Stimulated activated CD8-positive, alpha-beta memory T cell treated with anti-CD3 and anti-CD28 coated beads, Interleukin-12 subunit alpha, Interleukin-12 subunit beta, amount 100 ng/mL, for 4 hours (primary cell): ENCODE data around the gene ZNF232.
"Not testable (repeated sequence)": the region's sequence is repeated elsewhere in the genome, so short reads cannot be mapped to it uniquely, and the experiment has no call there.

Source experiments
- DNase-seq: peaks from one replicate; pipeline ENCODE4 v3.0.0-alpha.2; 2020; ENCODE audit warnings: low read depth

ZNF232 gene

GRCh38 chr17:5111402-5112204 is at the start of gene ZNF232:
ZNF232 (minus strand) TSS chr17:5111878; CDS start chr17:5111822, 56 bp downstream.
- peak; percentile 82 for DNase-seq

DNA sequence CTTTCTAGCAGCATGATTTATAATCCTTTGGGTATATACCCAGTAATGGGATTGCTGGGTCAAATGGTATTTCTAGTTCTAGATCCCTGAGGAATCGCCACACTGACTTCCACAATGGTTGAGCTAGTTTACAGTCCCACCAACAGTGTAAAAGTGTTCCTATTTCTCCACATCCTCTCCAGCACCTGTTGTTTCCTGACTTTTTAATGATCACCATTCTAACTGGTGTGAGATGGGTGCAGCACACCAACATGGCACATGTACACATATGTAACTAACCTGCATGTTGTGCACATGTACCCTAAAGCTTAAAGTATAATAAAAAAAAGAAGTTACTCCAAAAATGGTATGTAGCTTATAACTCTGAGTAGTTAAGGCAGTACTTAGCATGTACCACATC is 49.0 kb upstream of the ZNF232 start:
- DNase-seq = not testable (repeated sequence)

DNA sequence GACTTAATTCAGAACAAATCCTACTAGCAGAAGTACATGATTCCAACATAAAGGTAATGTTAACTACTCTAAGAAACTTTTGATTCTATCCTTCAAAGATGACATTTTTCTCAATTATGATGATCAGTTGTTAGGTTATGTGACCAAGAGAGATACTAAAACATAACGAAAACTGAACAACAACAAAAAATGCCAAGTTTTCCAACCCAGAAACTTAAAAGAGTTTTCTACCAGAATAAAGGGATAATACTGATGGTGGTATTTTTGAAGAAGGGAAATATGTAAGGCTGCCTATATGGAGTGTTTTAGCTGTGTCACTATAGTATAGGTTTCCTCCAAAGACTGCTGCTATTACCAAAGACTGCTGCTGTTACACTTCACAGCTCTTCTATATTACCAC is 34.4 kb upstream of the ZNF232 start:
- not testable (repeated sequence) for DNase-seq

- not testable (repeated sequence) for DNase-seq
Observed at GRCh38 chr17:5142877-5143276, 31.2 kb upstream of the ZNF232 start.

GRCh38 chr17:5139458-5139732 is 27.7 kb upstream of the ZNF232 start:
- DNase-seq = no peak

- no peak for DNase-seq
Observed at GRCh38 chr17:5138616-5139457, 27.2 kb upstream of the ZNF232 start.

DNA sequence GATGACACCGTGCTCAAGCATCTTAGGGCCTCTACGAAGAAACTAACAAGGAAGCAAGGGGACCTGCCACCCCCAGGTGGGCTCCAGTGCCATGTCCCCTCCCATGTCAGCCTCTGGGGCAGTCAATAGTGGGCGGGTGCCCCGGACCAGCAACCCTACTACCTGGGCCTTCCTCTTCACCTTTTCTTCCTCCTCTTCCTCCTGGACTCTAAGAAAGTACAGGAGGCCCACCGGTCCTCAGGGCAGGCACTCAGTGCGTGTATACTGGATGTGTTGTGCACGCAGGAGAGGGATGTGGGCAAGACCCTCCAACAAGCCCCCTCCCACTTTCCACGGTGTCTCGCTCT is 26.5 kb upstream of the ZNF232 start:
- not testable (repeated sequence) for DNase-seq

DNA sequence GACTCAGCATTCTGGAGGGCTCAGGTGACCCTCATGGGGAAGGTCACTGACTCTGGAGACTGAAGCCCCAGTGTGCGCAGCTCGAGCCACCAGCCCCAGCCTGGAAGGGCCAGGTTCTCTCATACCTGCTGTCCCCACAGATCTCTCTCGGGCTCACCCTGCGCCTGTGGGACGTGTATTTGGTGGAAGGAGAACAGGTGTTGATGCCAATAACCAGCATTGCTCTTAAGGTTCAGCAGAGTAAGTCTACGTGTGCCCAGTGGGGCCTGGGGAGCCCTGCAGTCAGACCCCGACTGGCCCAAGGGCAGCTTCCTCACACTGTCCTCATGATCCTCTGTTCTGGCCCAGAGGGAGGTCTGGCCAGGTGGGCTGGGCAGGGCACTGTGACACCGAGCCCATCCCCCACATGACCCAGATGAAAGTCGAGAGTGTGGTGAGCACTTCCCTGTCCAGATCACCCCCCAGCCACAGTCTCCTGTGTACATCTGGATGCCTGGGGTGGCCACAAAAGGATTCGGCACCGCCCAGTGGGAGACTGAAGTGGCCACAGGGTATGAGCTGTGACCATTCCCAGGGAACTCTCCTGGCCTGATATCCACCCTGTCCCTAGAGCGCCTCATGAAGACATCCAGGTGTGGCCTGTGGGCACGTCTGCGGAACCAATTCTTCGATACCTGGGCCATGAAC is 26.0 kb upstream of the ZNF232 start:
- DNase-seq = not testable (repeated sequence)

DNA sequence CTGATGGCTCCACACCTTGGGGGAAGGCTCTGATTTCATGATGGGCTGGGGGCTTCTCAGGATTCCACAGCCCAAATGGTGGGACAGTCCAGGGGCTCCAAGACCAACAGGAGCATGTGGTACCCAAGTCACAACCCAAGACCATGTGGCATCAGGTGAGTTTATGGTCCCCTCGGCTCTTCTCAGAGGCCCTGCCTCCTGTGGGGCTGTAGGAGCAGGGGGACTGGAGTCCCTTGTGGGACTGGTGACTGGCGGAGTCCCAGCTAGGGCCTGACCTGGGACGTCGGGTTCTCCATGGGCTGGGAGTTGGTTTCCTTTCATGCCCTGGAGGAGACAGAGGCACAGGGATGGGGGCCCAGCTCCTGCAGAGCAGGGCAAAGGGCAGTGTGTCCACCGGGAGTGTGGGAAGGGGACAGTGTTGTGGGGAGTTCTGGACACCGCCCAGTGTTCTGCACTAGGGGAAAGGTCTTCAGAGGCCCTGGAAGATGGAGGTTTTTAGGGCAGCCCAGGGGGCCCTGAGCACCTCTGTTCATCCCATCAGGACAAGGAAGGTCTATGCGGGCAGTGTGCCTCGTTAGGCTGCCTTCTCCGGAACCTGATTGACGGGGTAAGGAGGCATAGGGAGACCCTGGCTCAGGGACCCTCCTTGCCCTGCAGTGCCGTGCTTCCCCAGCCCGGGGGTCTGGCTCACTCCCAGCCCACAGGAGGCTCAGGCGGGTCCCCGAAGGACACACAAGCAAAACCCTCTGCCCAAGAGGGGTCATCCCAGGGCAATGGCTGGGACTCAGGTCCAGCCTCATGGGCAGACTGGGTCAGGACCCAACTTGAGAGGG is 25.1 kb upstream of the ZNF232 start:
- DNase-seq = not testable (repeated sequence)

DNA sequence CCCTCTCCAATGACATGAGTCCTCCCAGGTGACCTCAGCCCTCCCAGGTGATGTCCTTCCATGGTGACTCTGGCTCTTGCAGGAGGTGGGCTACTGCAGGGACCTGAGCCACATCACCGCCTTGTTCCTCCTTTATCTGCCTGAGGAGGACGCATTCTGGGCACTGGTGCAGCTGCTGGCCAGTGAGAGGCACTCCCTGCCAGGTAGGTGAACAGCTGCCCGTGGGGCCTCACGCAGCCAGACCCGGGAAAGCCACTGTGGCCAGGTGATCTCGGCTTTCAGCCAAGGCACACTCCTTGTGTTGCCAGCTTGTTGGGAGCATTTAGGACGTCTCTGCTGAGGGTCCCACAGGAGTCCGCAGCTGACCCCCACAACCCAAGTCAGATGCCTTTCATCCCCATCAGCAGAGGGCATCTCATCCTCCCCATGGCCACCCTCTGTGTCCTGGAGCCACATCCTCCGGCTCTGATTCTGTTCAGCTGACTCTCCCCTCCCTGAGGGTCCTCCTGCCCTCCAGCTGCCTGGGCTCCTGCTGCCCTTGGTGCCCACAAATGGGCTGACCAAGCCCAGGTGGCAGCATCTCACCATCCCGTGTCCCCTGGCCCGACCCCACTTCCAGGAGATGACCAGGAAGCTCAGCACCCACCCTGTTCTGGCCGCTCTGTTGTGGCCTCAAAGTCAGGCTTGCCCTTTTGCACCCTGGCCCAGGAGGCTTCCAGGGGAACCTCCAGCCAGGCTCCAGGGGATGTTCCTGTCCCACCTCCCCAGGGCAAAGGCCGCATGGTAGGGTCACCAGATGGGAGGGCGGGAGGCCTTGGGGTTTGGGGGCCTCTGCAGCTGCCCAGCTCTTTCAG is 24.3 kb upstream of the ZNF232 start:
- DNase-seq = no peak

GRCh38 chr17:5135131-5135712 is 23.5 kb upstream of the ZNF232 start:
- not testable (repeated sequence) for DNase-seq

- not testable (repeated sequence) for DNase-seq
Observed at GRCh38 chr17:5134571-5134970, 22.9 kb upstream of the ZNF232 start.

- DNase-seq = not testable (repeated sequence)
Observed at GRCh38 chr17:5133961-5134360, 22.3 kb upstream of the ZNF232 start.

DNA sequence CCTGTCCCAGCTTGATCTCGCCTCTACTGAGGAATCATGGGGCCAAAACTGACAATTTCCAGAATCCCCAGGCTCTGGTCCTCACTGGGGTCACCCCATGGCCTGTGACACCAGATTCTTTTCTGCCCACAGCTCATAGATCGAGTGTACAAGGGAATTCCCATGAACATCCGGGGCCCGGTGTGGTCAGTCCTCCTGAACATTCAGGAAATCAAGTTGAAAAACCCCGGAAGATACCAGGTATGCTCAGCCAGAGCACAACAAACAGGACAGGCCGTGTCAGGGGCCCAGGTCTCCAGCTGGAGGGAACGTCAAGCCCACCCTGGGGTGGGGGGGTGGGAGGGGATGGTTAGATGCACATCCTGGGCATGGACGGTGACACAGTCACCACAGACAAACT is 21.6 kb upstream of the ZNF232 start:
- DNase-seq = no peak

- DNase-seq = not testable (repeated sequence)
Observed at GRCh38 chr17:5132503-5133225, 21.0 kb upstream of the ZNF232 start.

DNA sequence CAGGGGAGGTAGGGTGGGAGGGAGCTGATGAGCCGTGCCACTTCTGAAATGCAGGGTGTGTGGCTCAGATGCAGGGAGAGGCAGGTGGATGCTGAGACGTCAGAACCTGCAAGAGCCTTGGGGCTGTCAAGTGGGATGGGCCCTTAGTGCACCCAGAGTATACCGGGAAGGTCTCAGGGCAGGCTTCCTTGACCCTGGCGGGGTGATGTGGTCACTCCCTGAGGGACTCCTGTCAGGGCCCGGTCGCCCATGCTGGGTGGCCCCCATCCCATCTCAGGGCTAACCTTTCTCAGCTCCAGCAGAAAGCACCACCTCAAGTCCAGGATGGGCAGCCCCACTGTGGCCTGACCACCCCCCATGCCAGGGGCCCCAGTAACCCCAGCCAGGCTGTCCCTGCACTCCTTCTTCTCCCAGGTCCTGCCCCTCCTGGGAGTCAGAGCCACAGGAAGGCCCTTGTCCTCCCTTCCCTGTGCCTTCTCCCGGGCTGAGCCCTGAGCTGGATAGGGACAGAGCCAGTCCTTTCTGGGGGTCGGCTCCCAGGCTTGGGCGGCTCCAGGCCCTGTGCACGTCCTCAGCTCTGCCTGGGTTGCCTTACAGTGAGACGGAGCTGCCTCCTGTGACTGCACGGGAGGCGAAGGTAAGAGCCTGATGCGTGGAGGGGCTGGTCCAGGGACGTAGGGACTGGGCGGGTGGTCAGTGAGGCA is 20.3 kb upstream of the ZNF232 start:
- not testable (repeated sequence) for DNase-seq

DNA sequence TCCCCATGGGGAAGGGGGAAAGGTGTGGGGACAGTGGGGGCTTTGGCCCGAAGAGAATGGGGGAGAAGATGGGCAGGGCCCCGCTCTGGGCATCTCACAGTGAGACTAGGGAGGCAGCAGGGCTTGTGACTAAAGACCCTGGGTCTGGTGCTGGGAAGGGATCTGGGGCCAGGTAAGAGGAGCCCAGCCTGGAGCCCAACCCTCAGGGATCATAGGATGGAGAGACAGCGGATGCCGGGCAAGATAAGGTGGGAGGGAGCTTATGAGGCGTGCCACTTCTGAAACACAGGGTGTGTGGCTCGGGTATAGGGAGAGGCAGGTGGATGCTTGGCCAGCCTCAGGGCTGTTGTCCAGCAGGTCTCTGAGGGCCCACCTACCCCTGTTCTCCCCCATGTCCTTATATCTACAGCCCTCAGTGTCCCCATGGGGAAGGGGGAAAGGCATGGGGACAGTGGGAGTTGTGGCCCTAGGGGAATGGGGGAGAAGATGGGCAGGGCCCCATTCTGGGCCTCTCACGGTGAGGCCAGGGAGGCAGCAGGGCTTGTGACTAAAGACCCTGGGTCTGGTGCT is 19.6 kb upstream of the ZNF232 start:
- no peak for DNase-seq

- not testable (repeated sequence) for DNase-seq
Observed at GRCh38 chr17:5130687-5131086, 19.0 kb upstream of the ZNF232 start.

DNA sequence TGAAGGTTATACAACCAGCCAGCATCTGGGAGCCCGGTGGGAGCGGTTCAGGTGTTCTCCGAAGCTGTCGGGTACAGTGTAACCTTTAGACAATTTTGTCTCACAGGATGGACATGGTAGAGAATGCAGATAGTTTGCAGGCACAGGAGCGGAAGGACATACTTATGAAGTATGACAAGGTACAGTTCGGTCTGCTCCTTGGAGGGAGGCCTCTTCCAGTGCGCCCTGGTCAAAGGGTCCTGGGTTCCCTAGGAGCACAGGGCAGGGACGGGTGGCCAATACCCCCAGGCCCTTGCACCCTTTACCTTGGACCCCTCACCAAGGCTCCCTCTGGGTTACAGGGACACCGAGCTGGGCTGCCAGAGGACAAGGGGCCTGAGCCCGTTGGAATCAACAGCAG is 18.6 kb upstream of the ZNF232 start:
- not testable (repeated sequence) for DNase-seq
